ENCODE data around the gene SPG11.
"Not testable (repeated sequence)": the region's sequence is repeated elsewhere in the genome, so short reads cannot be mapped to it uniquely, and the experiment has no call there.

SPG11 gene

DNA sequence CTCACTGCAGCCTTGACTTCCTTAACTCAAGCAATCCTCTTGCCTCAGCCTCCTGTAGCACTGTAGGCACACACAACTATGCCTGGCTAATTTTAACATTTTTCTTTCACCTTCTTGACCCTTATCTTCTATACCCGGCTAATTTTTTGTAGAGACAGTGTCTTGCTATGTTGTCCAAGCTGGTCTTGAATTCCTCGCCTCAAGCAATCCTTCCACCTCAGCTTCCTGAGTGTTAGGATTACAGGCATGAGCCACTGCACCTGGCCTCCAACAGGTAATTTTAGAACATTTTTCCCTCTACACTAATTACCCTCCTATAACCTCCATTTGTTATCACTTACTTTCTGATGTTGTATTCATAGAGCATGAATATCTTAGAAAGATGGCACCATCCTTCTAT lies 60.3 kb downstream of the SPG11 start:
- DNase-seq = no peak

DNA sequence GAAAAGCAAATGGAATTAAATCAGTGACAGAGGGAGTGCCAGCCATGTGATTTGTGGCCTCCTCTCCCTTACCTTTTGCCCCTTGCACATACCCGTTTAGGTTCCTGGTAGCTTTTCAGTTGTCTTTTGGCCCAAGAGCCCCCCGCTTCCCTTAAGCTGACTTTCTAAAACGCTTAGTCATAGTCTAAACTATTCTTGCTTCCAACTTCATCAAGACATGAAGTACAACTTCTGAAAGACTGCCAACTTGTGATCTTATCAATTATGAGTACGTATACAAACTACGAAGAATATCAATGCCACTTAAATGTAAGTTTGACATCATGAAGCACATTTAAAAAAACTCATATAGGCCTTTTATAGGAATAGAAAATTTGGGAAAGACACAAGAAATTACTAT lies 64.6 kb downstream of the SPG11 start:
- no peak for DNase-seq

DNA sequence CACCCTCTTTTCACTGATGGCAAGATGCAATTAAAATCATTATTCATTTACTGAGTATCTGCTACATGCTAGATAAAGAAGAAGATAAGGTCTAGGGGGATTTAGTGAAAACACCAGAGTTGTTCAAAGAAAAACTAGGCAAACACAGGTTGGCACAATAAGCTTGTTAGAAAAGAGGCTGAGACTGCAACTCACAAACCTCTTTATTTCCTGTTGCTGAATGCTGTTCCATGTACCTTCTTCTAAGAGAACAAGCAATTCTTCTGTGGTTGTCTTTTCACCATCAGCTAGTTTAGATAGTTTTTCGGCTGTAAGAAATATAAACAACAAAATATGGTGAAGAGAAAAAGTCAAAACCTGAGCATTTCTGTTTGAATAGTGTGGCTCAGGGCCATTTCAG lies 65.4 kb downstream of the SPG11 start:
- no peak for DNase-seq

DNA sequence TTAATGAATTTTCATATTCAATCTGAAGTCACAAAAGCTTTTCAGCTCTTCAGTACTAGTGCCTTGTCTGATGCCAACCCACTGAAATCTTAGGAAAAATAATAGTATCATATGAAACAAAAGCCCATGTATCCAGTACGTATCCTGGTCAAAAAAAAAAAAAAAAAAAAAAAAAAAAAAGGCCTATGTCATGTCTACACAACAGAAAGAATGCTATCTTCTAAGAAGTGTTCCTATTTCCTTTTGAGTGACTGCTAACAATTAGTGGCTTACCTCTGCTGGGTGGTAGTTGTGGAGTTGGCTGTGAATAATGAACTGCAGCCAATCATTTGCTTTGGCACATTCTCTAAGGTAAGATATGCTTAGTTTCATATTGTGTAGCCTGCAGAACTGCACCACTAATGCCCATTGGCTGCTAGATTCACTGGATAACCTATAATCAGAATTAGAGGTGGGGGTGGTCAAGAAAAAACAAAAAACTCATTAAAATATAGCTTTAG lies 66.9 kb downstream of the SPG11 start:
- DNase-seq = no peak

DNA sequence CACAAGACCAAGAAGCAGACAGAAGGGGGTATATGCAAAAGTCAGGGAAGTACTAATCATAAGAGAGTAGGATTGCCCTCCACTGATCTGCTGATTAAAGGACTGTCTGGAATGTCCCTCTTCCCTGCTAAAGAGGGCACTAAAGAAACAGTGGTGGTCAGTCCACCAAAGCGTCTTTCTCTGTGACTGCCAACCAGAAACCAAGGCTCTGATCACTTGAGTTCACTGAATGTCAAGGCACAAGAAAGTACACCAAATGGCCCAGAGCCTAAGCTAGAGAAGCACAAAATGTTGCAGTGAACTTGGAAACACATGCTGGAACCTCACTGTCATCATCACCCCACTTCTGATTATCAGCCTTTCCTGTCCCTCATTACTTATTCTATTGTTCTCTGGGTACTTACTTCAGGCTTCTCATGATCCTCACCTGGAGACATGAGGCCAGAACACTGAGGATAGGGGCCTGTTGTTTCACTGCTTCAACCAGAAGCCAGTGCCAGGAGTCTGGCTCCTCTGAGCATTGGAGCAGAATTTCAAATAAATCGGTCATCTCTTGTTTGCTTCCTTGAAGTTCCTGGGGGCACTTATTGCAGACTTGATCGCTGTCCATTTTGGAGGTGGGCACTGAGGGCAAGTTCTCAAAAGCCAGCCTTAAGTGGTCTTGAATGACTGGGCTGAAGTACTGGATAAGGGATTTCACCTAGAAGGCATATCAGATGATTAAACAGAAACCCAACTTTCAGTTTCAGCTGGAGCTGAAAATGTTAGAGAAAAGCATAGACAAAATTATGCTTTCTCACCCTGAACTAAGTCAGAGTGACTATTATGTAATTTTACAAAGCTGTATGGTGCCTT lies 67.6 kb downstream of the SPG11 start:
- no peak for DNase-seq

DNA sequence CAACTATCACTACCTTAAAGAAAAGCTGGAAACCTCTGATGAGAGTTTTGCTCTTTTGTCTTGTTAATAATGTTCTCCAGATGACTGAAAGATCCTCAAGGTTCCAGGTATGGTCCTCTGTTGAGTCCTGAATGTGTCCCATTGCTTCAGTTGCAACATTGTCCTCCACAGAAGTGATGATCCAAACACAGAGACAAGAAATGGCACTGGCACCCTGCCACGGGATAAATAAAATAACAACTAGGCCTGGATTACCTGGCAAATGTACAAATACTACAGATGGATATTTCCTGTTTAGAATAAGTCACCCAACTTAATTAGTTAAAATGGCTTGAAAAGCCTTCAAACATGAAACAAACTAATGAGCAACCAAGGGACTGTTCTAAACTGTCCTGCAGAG lies 68.2 kb downstream of the SPG11 start:
- no peak for DNase-seq

DNA sequence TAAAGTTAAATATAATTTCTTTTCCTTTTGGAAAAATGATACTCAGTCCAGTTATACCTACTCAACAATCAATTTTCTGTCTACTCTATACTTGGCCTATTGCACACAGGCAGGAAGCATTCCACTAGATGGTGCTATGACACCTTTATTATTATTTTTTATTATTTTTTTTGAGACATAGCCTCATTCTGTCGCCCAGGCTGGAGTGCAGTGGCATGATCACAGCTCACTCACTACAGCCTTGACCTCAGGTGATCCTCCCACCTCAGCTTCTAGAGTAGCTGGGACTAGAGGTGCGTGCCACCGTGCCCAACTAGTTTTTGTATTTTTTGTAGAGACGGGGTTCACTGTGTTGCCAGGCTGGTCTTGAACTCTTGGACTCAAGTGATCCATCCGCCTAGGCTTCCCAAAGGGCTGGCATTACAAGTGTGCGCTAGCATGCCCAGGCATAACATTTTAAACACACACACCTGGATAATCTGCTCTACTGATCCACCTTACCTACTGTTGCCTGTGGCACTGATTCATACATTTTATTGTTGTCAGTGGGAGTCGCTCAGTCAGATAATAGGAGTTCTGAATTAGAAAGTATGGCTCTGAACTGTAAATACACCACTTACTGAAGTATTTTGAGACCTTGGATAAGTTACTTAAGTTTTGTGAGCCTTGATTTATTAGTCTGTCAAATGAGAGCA lies 70.3 kb downstream of the SPG11 start:
- DNase-seq = no peak

DNA sequence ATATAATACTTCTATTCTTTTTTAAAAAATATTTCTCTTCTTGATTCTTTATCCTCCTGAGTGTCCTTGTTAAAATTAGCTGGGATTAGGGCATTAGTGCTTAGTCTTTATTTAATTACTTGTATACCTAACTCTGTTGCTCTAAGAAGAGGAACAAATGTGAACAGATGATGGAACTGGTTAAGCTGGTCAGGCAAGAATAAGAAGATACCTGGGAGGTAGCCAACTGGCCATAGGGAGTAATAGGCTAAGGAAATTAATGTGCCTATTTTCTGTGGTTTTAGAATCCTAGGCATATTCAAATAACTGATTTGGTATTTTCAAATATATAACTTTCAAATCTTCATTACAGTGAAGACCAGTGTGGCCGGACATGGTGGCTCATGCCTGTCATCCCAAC lies 72.1 kb downstream of the SPG11 start:
- no peak for DNase-seq

DNA sequence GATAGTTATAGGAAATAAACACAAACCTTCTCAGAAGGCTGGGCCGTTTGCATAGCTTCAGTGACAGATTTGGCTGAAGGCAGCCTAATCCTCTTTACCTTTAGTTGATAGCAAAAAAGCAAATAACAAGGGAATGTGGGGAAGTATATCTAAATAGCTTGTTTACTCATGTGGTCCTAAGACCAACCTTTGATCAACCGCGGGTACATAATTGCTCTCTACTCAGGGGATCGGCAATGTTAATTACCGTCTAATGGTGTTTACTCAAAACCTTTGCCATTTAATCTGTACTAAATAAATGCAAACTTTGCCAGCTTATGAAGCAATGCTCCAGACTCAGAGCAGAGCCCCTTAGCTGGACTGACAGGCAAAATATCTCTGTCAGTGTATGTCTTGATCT lies 74.9 kb downstream of the SPG11 start:
- DNase-seq = no peak

DNA sequence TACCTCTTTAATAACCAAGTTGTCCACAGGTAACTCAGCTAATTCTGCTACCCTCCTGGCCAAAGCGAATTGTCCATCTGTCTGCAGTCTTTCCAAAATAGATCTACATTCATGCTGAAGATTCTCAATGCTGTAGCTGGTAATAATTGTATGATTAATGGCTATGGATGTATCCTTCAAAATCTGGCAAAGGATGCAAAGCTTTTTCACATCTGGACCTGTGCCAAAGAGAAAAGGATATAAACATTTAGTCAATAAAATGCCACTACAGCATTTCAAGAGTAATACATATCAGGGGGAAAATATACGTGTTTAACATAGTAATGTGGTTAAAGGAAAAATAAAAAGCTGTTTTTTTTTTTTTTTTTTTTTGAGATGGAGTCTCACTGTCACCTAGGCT lies 77.8 kb downstream of the SPG11 start:
- DNase-seq = no peak

DNA sequence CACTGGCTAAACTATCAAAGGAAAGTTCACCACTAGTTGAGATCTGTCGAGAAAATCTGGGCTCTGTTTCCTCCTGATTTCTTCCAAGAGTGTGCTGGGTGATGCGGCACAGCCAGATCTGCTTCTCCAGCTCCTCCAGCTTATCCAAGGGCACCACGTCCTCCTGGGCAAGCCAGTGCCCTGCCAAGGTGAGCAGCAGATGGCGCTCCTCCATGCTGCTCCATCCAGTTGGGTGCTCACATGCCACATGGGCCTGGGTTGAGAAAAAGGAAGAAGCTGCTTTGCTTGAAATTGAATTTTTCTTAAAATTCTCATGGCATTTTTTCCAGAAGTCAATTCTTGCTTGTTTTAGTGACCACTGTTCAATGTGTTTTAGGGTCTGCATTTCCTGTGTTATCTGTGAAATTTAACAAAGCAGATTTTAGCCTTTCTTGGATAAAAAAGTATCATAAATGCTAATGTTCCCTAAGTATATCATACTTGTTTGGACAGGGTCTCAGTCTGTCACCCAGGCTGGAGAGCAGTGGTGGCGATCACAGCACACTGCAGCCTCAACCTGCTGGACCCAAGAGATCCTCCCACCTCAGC lies 79.2 kb downstream of the SPG11 start:
- no peak for DNase-seq

DNA sequence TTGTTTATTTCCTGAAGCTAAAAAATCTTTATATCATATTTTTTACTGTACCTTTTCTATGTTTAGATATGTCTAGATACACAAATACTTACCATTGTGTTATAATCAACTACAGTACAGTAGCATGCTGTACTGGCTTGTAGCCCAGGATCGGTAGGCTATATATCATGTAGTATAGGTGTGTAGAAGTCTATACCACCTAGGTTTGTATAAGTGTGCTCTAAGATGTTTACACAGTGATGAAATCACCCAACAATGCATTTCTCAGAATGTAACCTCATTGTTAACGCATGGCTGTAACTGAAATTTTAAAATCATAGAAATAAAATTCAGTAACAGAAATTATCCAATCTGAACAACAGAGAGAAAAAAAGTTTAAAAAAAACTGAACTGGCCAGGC lies 83.4 kb downstream of the SPG11 start:
- no peak for DNase-seq

DNA sequence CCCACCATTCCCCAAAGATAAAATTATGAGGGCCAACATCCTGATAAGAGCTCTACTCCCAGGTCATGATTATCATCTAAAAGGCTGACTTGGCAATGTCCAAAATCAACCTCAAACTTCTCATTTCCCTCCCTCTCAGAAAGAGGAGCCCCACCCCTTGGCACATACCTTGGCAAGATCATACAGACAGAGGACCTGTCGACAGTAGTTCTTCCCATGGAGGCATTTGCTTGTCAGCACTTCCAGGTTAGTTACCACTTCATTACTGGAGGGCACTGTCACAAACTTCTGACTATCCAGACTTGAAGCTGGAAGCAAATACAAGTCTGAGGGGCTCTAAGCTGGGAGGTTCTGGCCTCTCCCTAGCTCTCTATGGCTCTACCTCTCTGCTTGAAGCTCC lies 88.7 kb downstream of the SPG11 start:
- no peak for DNase-seq

DNA sequence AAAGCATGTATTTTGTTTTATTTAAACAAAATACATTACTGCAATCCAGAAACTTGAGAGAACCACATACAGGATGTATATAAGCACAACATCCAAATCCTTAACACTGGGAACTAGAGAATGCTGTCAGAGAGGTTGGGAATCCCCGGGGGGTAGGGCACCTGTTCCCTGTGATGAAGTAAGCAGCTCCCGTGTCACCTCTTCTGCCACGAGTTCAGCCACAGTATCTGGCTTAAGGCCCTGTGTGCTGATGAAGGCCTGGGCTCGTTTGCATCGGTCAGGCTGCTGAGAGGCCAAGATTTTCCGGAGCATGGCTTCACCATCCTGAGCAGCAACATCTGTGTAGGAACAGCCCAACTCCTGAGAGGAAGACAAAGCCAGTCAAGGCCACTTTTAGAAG lies 90.1 kb downstream of the SPG11 start:
- no peak for DNase-seq

DNA sequence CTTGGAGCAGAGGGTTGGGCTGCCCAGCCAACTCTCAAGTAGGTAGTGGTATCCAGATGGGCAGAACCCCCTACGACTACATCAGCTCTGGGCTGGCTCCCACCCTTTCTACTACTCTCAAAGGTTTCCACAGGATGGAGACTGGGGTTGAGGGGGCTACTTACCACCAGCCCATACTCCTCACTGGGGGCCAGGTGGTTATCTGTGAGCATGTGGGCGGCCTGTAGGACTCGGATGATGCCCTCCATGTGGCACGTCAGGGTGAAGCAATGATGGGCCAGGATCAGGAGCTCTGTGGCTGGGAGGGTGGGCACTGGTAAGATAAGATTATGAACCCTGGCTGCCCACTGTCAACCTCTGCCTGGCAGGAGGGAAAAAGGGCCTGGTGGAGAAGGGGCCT lies 93.1 kb downstream of the SPG11 start:
- no peak for DNase-seq

DNA sequence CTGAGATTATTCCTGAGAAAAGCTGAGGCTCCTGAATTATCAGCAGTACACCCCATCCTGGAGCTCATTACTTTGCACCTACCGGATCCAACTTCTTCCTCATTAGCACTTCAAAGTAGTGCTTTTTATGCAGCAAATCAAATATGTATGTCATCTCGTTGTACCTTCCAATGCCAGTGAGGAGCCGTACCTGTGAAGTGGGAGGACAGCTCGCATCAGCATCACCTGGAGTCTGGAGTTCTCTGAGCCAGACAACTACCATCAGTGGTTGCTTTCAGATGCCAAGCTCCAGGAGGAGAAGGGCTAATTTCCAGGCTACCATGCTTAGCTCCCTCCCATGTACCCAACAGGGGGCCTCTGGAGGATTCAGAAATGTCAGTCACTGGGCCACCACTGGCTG lies 94.1 kb downstream of the SPG11 start:
- no peak for DNase-seq

DNA sequence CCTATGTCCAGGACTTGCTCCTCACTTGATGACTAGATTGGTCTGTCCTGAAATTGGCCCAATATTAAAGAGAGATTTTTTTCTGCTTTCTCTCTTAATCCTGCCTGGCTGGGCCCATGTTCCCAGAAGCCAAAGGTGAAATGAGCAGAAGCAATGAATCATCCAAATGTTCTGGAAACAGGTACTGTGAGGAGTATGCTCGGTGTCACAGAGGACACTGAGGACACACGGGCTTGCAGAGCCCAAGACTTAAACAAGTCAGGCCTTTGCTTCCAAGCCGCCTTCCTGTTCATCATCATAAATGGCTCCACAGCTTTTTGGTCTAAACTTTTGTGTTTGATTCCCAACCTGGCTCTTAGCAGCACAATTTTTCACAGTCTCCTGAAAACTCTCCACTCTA lies 95.1 kb downstream of the SPG11 start:
- DNase-seq = no peak

DNA sequence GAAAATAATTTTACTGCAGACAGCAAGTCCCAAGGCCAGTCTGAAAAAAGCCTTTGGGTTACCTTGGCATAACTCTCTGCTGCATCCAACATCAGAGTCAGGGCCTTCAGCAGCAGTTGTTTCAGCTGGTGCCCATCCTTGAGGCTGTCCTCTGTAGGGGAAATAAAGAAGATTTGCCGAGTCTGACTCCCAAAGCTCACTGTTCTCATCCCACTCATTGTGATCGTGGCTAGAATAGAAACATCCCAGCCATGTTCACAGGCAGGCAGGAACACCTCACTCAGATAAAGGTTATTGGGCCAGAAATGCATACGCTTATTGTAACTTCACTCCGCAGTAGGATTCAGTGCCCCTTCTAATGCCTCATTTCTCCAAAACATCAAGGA lies 97.3 kb downstream of the SPG11 start:
- DNase-seq = no peak

DNA sequence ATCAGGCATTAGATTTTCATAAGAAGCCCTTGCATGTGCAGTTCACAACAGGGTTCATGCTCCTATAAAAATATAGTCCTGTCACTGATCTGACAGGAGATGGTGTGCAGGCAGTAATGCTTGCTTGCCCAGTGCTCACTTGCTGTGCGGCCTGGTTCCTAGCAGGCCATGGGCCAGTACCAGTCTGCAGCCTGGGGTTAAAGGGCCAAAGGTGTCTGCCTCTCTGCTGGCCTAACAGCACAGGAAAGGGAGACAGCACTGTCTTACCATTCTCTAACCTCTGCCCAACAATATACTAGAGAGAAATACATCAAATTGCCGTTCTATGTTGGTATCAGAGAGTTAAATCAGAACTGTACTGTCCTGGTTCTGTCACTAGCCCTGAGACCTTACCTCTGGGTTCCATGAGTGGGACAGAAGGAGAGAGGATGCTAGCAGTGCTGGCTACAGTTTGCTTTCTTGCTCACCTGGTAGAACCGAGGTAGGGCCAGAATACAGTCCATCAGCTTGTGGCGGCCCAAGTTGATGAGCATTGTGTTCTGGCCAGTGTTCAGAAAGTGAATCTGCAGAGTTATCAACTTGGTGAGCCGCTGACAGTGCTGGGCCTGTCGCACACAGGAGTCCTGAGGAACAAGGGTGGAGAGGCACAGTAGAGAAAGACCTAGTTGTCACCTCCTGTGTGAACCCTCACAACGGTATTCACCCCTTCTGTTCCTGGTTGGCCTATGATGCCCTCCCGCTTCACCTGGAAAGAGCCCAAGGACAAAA lies 97.9 kb downstream of the SPG11 start:
- no peak for DNase-seq

DNA sequence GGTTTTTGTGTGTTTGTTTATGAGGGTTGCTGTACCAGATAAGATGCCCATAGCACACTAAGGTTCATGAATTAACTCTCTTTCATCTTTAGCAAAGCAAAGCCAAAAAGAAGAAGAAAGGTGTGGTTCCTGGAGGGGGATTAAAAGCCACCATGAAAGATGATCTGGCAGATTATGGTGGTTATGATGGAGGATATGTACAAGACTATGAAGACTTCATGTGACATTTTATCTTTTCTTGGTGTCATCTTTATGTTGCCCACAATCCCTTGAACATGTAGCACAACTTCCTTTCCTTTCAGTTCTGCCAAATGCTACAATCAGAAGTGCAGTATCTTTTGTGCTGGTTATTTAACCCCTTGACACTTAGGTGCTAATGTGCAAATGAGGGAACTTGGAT lies 102.5 kb downstream of the SPG11 start:
- DNase-seq = not testable (repeated sequence)

DNA sequence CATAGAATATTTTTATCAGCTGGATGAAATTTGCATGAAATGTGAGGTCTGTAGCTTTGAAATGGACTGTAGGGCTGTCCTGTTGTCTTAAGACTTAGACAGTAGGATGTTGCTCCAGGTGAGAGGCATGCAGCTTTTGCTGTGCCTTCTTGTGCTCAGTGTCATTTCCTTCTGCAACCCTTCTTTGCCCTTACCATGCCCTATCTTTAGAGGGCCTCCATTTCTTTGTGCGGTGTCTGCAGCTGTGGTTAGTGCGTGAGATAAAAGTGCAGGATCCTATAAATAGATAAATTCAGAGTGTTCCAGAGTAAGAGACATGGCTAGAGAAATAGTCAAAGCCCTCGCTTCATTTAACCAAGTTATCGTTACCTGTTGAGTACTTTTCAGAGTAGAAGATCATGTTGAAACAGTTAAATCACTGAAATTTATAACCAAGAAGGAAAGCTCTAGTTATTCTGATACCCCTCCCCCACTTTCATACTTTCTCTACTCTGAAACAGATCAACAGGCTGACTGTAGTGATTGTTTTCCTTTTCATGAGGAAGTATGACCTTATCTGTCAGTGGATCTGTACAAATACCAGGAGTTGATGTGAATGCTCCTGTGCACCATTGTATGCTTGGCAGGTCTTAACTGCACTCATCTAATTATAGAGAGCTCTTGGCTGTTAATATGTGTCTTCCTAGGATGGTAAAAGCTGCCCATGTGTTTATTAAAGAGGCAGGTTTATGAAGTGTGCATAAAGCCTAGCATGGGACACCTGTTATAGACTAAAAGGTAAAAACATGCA lies 108.3 kb downstream of the SPG11 start:
- no peak for DNase-seq

DNA sequence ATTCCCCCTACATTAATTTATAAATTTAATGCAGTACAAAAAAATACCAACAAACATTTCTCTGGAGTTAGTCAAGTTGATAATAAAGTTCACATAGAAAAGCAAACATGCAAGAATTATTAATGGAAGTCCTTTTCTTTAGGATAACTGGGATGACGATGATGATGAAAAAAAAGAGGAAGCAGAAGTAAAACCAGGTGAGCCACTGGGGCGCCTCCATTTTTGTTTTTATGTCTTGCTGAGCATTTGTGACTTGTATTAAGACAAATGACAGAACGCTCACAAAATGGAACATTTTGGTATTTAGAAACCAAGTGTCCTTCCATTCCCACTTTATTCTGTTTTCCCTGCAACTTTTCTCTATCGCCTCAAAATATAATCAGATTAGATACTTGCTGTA lies 112.7 kb downstream of the SPG11 start:
- DNase-seq = no peak

DNA sequence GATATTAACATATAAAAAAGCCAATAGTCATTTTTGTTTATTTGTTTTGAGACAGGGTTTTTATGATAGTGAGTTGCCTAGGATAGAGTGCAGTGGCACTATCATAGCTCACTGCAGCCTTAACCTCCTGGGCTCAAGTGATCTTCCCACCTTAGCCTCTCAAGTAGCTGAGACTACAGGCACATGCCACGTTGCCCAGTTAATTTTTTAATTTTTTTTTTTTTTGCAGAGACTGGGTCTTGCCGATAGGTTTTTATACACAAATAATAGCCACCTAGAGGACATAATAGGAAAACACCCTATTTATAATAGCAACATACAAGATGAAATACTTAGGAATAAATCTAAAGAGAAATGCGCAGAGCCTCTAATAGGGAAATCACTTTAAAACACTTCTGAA lies 113.2 kb downstream of the SPG11 start:
- no peak for DNase-seq
